WTC11 (cell line): ENCODE measurements around the gene SUPT20H. TPM values are rescaled to one million over a fixed set of nuclear protein-coding genes. Genes with fewer than 3 reads are reported as not detected.

Experiments
- ATAC-seq: fragments of 200-7000 bp; cut with Tn5 transposase; 2 replicates; pipeline ENCODE4 v1.10.0; 2021; ENCODE audit warnings: mild to moderate bottlenecking, moderate library complexity
- CTCF ChIA-PET: fragments of 300-600 bp; sonication (Branson Sonifier 250); formaldehyde crosslinking; loops from one replicate; lab custom pipeline; 2021; ENCODE audit warnings: antibody characterized with exemption; lab: Charles Lee
- POLR2A ChIA-PET: fragments of 350-600 bp; sonication (Branson Sonifier 250); formaldehyde crosslinking; loops from one replicate; lab custom pipeline; 2021; ENCODE audit warnings: antibody characterized with exemption; lab: Charles Lee
- DNase-seq: peaks from one replicate; pipeline ENCODE4 v3.0.0; 2021; ENCODE audit warnings: low spot score
- H3K27ac Mint-ChIP-seq: 2 replicates; pipeline ENCODE4 v1.8.0; 2021; ENCODE audit warnings: mixed read lengths
- H3K27me3 Mint-ChIP-seq: 2 replicates; pipeline ENCODE4 v1.8.0; 2021; ENCODE audit warnings: low read depth, mild to moderate bottlenecking, moderate library complexity, mixed read lengths
- H3K36me3 Mint-ChIP-seq: 2 replicates; pipeline ENCODE4 v1.8.0; 2021; ENCODE audit warnings: mixed read lengths
- H3K4me1 Mint-ChIP-seq: 2 replicates; pipeline ENCODE4 v1.8.0; 2022; ENCODE audit warnings: mixed read lengths
- H3K4me3 Mint-ChIP-seq: 2 replicates; pipeline ENCODE4 v1.8.0; 2021; ENCODE audit warnings: mild to moderate bottlenecking, moderate library complexity, mixed read lengths
- H3K9me3 Mint-ChIP-seq: 2 replicates; pipeline ENCODE4 v1.8.0; 2021; ENCODE audit warnings: mixed read lengths
- CBFB ChIP-seq: sonication (generic); formaldehyde crosslinking; IDR thresholded peaks from 2 replicates; pipeline ENCODE4 v1.8.1; 2022; ENCODE audit warnings: mild to moderate bottlenecking, low read depth, missing genetic modification reagents
- ELF4 ChIP-seq: sonication (generic); formaldehyde crosslinking; IDR thresholded peaks from 2 replicates; pipeline ENCODE4 v1.8.1; 2022; ENCODE audit warnings: low read depth, mild to moderate bottlenecking, moderate library complexity, missing genetic modification reagents
- GABPB1 ChIP-seq: sonication (generic); formaldehyde crosslinking; IDR thresholded peaks from 2 replicates; pipeline ENCODE4 v1.8.1; 2023; ENCODE audit warnings: mild to moderate bottlenecking, missing genetic modification reagents
- GTF2I ChIP-seq: fragments of 250-450 bp; sonication (Bioruptor Pico); conservative IDR thresholded peaks from 2 replicates; pipeline ENCODE4 v1.4.0; 2021; ENCODE audit warnings: mild to moderate bottlenecking
- IRF2 ChIP-seq: sonication (generic); formaldehyde crosslinking; IDR thresholded peaks from 2 replicates; pipeline ENCODE4 v1.8.0; 2022; ENCODE audit warnings: low read depth, missing genetic modification reagents, borderline replicate concordance
- MYBL2 ChIP-seq: sonication (generic); formaldehyde crosslinking; IDR thresholded peaks from 2 replicates; pipeline ENCODE4 v1.8.1; 2023; ENCODE audit warnings: mild to moderate bottlenecking, moderate library complexity, missing genetic modification reagents
- OVOL2 ChIP-seq: fragments of 250-450 bp; sonication (Bioruptor Pico); IDR thresholded peaks from 2 replicates; pipeline ENCODE4 v1.9.0; 2021; ENCODE audit warnings: mild to moderate bottlenecking, borderline replicate concordance
- PRRX2 ChIP-seq: fragments of 250-450 bp; sonication (Bioruptor Pico); IDR thresholded peaks from 2 replicates; pipeline ENCODE4 v1.8.0; 2021; ENCODE audit warnings: mild to moderate bottlenecking
- SMAD3 ChIP-seq: sonication (generic); formaldehyde crosslinking; IDR thresholded peaks from 2 replicates; pipeline ENCODE4 v1.8.0; 2022; ENCODE audit warnings: missing genetic modification reagents, mild to moderate bottlenecking, borderline replicate concordance
- TCF7 ChIP-seq: sonication (generic); formaldehyde crosslinking; IDR thresholded peaks from 2 replicates; pipeline ENCODE4 v1.8.0; 2022; ENCODE audit warnings: mild to moderate bottlenecking, low read depth, missing genetic modification reagents, moderate library complexity
- ZMAT4 ChIP-seq: fragments of 250-450 bp; sonication (Bioruptor Pico); IDR thresholded peaks from 2 replicates; pipeline ENCODE4 v1.9.0; 2021; ENCODE audit warnings: mild to moderate bottlenecking
- ZNF138 ChIP-seq: sonication (generic); formaldehyde crosslinking; conservative IDR thresholded peaks from 2 replicates; pipeline ENCODE4 v1.8.1; 2022; ENCODE audit warnings: mild to moderate bottlenecking, moderate library complexity, missing genetic modification reagents
- ZNF232 ChIP-seq: sonication (generic); formaldehyde crosslinking; IDR thresholded peaks from 2 replicates; pipeline ENCODE4 v1.8.0; 2022; ENCODE audit warnings: mild to moderate bottlenecking, missing genetic modification reagents
- ZNF396 ChIP-seq: fragments of 250-450 bp; sonication (Bioruptor Pico); IDR thresholded peaks from 2 replicates; pipeline ENCODE4 v1.8.0; 2021; ENCODE audit warnings: mild to moderate bottlenecking, moderate library complexity, borderline replicate concordance
- ZNF671 ChIP-seq: fragments of 250-450 bp; sonication (Bioruptor Pico); IDR thresholded peaks from 2 replicates; pipeline ENCODE4 v1.8.0; 2021; ENCODE audit warnings: mild to moderate bottlenecking
- total RNA-seq: library from RNA; stranded (reverse); gene quantifications from 3 replicates; pipeline ENCODE4 v1.2.3, GENCODE V29; 2021
- TF ChIP-seq, protein P1 (sequence below): fragments of 200-600 bp; IDR thresholded peaks from 2 replicates; pipeline ENCODE4 v1.8.0; 2022; ENCODE audit warnings: antibody characterized with exemption
- TF ChIP-seq, protein P2 (sequence below): fragments of 250-450 bp; sonication (Bioruptor Pico); IDR thresholded peaks from 2 replicates; pipeline ENCODE4 v1.9.0; 2021; ENCODE audit warnings: mild to moderate bottlenecking
- TF ChIP-seq, protein P3 (sequence below): fragments of 250-450 bp; sonication (Bioruptor Pico); conservative IDR thresholded peaks from 2 replicates; pipeline ENCODE4 v1.9.0; 2021; ENCODE audit warnings: mild to moderate bottlenecking
- TF ChIP-seq, protein P4 (sequence below): sonication (generic); formaldehyde crosslinking; IDR thresholded peaks from 2 replicates; pipeline ENCODE4 v1.8.1; 2022; ENCODE audit warnings: mild to moderate bottlenecking, moderate library complexity, missing genetic modification reagents

SUPT20H gene
- total RNA-seq, 1 experiment from 2014 or later: 68.0 TPM

DNA sequence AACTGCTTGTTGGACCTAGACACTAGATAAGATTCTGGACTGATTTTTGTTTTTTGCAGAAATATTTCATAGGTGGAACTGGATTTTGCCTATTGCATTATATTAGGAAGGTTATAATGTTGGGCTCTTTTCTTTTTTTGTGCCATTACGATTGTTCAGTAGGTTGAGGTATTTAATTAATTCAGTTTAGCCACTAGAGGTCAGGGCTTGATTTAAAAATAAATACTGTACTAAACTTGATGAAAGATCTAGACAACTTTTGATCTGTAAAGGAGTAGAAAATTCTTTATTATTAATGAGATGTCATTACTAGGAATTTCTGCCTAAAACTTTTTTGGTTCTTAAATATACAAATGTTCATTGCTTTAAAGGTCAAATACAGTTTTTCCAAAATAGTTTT lies 15.2 kb upstream of the SUPT20H start (continued):
- TF ChIP-seq, protein P1, sequence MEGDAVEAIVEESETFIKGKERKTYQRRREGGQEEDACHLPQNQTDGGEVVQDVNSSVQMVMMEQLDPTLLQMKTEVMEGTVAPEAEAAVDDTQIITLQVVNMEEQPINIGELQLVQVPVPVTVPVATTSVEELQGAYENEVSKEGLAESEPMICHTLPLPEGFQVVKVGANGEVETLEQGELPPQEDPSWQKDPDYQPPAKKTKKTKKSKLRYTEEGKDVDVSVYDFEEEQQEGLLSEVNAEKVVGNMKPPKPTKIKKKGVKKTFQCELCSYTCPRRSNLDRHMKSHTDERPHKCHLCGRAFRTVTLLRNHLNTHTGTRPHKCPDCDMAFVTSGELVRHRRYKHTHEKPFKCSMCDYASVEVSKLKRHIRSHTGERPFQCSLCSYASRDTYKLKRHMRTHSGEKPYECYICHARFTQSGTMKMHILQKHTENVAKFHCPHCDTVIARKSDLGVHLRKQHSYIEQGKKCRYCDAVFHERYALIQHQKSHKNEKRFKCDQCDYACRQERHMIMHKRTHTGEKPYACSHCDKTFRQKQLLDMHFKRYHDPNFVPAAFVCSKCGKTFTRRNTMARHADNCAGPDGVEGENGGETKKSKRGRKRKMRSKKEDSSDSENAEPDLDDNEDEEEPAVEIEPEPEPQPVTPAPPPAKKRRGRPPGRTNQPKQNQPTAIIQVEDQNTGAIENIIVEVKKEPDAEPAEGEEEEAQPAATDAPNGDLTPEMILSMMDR: no peak
- TF ChIP-seq, all 79 proteins: peak for 0

DNA sequence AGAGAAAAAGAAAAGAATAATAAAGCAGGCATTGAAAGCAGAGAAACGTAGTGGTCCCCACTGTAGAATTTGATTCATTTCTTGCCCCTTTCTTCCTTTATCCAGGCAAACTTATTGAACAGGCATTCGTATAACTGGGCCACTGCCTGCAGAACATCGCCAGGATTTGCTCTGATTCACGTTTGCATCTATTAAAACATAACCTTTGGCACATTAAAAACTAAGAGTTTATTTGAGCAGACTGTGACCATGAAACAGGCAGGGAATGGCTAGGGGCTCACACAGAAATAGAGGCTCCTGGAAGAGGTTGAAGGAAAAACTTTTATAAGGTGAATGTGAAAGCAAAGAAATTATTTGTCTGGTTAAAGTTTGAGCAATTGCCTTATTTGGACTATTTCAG lies 12.5 kb upstream of the SUPT20H start:
- Mint-ChIP-seq H3K4me3 (no peak overlapping the region), H3K36me3 (no peaks in the 10 kb centered on the region), H3K27me3 (no peaks in the 10 kb centered on the region), H3K4me1 (peaks cover 8% of the 10 kb centered on the region), H3K27ac (no peak overlapping the region), H3K9me3 (no peaks in the 10 kb centered on the region)
- ChIA-PET CTCF (no interaction called here), POLR2A (no interaction called here)
- ATAC-seq: no peak
- TF ChIP-seq OVOL2 (CRISPR knock-in tag) (no peak), ZMAT4 (CRISPR knock-in tag) (no peak), IRF2 (no peak), ZNF671 (CRISPR knock-in tag) (no peak), ZNF396 (no peak), MYBL2 (no peak), PRRX2 (CRISPR knock-in tag) (no peak), GTF2I (CRISPR knock-in tag) (no peak), CBFB (no peak), ZNF232 (CRISPR knock-in tag) (no peak), SMAD3 (CRISPR knock-in tag) (no peak), ZNF138 (no peak)
- TF ChIP-seq, protein P2, sequence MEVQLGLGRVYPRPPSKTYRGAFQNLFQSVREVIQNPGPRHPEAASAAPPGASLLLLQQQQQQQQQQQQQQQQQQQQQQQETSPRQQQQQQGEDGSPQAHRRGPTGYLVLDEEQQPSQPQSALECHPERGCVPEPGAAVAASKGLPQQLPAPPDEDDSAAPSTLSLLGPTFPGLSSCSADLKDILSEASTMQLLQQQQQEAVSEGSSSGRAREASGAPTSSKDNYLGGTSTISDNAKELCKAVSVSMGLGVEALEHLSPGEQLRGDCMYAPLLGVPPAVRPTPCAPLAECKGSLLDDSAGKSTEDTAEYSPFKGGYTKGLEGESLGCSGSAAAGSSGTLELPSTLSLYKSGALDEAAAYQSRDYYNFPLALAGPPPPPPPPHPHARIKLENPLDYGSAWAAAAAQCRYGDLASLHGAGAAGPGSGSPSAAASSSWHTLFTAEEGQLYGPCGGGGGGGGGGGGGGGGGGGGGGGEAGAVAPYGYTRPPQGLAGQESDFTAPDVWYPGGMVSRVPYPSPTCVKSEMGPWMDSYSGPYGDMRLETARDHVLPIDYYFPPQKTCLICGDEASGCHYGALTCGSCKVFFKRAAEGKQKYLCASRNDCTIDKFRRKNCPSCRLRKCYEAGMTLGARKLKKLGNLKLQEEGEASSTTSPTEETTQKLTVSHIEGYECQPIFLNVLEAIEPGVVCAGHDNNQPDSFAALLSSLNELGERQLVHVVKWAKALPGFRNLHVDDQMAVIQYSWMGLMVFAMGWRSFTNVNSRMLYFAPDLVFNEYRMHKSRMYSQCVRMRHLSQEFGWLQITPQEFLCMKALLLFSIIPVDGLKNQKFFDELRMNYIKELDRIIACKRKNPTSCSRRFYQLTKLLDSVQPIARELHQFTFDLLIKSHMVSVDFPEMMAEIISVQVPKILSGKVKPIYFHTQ (CRISPR knock-in tag): no peak
- TF ChIP-seq, protein P1: no peak
- TF ChIP-seq, protein P3, sequence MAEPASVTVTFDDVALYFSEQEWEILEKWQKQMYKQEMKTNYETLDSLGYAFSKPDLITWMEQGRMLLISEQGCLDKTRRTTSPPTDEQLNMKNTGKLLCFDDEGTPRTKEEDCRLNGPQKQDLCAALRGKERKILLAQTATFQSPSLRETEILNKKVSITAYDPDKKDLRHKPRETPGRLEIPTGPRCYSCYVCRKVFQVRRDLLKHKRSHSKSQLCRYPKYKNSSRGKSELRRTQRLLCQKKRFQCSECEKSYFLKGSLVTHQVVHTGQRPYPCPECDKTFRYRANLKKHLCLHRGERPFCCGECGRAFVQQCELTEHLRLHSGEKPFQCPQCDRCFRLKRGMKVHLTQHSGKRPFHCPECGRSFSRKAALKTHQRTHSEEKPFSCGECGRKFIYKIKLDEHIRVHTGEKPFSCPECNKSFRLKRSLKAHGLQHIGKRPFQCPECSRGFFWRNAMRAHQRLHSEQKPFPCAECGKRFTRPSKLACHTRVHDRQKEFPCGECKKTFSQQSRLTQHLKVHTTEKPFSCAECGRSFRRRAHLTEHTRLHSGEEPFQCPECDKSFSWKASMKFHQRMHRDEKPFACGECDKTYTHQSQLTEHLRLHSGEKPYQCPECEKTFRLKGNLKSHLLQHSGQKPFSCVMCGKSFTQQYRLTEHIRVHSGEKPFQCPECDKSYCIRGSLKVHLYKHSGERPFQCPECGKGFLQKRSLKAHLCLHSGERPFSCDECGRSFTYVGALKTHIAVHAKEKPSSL (CRISPR knock-in tag): no peak
- DNase-seq: no peak

DNA sequence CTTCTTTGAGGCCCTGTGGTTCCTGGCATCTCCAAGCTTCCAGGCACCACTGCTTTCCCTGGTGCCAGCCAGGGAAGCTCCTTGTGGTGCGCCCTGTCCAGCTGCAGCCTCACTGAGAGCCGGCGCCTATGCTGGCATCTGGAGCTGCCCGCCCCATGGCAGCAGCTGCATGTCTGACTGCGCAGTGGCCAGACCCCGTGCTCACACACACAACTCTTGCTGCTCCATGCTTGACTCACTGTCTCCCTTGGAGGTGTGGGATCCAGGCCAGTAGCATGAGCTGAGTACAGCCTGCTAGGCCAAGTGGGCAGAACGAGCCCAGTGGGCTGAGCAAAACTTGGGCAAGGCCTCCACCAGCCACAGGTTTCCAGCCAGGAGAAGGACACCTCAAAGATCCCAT lies 11.5 kb upstream of the SUPT20H start:
- Mint-ChIP-seq H3K9me3 (no peaks in the 10 kb centered on the region), H3K4me1 (peaks cover 15% of the 10 kb centered on the region), H3K4me3 (no peak overlapping the region), H3K27me3 (no peaks in the 10 kb centered on the region), H3K27ac (no peak overlapping the region), H3K36me3 (no peaks in the 10 kb centered on the region)
- TF ChIP-seq TCF7 (CRISPR knock-in tag) (no peak), GABPB1 (CRISPR knock-in tag) (no peak), ELF4 (no peak)
- TF ChIP-seq, protein P1: no peak
- TF ChIP-seq, protein P4, sequence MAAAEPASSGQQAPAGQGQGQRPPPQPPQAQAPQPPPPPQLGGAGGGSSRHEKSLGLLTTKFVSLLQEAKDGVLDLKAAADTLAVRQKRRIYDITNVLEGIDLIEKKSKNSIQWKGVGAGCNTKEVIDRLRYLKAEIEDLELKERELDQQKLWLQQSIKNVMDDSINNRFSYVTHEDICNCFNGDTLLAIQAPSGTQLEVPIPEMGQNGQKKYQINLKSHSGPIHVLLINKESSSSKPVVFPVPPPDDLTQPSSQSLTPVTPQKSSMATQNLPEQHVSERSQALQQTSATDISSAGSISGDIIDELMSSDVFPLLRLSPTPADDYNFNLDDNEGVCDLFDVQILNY (CRISPR knock-in tag): no peak
- ATAC-seq (no peak), DNase-seq (no peak)
- CTCF ChIA-PET: no interaction called here
- POLR2A ChIA-PET: no interaction called here
